Uterus (tissue), 2 donors: ENCODE data around the gene AOC2.

Experiments
- CTCF ChIP-seq, 4 experiments: fragments of 200-600 bp in 2 of 4; fragments of 450-650 bp in 2 of 4; sonication (generic) in 2 of 4; IDR thresholded peaks; one replicate each; pipeline ENCODE4 v1.5.1; 2016 to 2019; ENCODE audit warnings: antibody characterized with exemption in 4 of 4, mild to moderate bottlenecking in 2 of 4, moderate library complexity in 1 of 4
- POLR2A ChIP-seq, 2 donors: fragments of 450-650 bp; IDR thresholded peaks; one replicate each; pipeline ENCODE4 v1.6.1; 2016; ENCODE audit warnings: antibody characterized with exemption in 2 of 2, mild to moderate bottlenecking in 1 of 2, moderate library complexity in 1 of 2

DNA sequence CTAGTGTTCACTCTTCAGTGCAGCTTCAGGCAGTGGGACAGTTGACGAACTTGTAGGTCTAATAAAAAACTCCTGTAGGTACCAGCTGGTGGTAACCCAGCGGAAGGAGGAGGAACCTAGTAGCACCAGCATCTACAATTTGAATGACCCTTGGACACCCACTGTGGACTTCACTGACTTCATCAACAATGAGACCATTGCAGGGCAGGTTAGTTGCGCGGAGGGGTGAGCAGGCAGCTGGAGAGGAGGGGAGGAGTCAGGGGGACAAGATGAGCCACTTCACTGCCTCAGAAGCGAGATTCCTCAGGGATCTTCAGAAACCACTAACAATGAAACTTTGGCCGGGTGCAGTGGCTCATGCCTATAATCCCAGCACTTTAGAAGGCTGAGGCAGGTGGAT lies 28.9 kb downstream of the AOC2 start:
- TF ChIP-seq CTCF (IDR thresholded peaks at IDR 0.05): no peak
- TF ChIP-seq POLR2A (IDR thresholded peaks at IDR 0.05): no peak
